ENCODE measurements around the gene ALDOC.
"Not testable (repeated sequence)": the region's sequence is repeated elsewhere in the genome, so short reads cannot be mapped to it uniquely, and the experiment has no call there.

ALDOC gene

DNA sequence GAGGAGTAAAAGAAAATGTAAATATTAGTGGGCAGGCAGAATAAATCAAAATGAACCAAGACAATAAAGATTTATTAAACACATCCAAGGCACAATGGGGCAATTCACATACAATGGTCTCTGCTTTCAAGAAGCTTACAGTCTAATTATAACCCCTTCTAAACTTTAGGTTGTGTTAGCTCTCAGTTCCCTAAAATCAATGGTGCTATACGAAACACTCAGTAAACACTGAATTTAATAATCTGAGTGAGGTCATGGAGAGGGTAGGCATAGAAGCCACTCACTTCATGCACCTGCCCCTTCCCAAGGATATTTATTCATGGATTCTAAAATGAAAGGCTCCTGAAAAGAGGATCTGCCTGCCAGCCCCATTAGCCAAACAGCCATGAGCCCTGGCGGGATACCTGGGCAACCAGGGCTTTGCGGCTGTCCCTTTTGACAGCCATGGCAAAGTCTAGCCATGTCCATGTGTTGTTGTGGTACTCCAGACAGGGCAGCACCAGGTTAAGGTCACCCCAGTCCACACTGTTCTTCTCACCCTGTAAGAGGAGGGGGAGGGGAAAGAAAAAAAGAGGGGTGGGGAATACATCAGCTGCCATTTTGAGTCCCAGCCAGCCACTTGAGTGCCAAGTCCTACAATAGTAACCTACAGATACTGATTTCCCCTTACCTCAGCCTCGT is 38.7 kb upstream of the ALDOC start:
- POLR2A ChIA-PET, result interaction anchor here (0.6 kb wide), 1 partner anchor 15 kb away, joined by 7 read pairs; no protein-coding TSS in a partner anchor
- H3K27ac ChIP-seq (ENCODE audit: insufficient read depth in 1 of 2, low read depth in 1 of 2, low read length in 2 of 2, poor library complexity in 1 of 2, severe bottlenecking in 2 of 2), result no peak overlapping the region
- CTCF ChIA-PET, result interaction anchor here (0.9 to 1.0 kb wide), 2 partner anchors 25 to 66 kb away, joined by 3 to 4 read pairs; no protein-coding TSS in a partner anchor

DNA sequence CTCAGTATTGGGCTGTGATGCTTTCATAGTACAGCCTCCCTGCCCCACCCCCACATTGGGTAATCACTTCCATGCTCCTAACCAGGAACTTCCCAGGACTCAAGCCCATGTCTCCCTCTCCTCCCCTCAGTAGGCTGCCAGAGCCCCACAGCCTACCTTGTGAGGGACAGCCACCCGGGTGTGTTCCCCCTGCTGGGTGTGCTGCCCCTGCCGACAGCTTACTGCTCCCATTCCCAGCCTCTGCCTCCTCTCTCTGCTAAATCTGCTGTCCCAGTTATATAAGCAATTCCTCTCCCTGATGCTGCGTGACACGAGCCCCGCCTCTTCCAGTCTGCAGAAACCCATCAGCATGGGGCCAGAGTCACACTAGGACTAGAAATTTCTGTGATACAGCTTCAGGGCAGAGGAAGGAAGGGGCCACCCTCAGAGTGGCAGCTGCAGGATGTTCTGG is 37.3 kb upstream of the ALDOC start, which contains the start of gene RSKR:
Gene RSKR (minus strand): TSS at position 255 of the 451 bp plus-strand sequence. CDS start 24 bp downstream, at position 231.
- H3K36me3 ChIP-seq (ENCODE audit: control insufficient read depth in 4 of 4, insufficient read depth in 4 of 4, low read length in 3 of 4), result peaks cover 29 to 90% (median 55%) of the 10 kb centered on the region in 4 experiments

More for the DNA sequence above, 38.7 kb upstream of the ALDOC start:
- WGBS (ENCODE audit: insufficient coverage), result 100% methylated on average over 3 of the region's 4 CpGs
- Histone ChIP-seq H3K36me3 (ENCODE audit: control insufficient read depth in 4 of 4, insufficient read depth in 4 of 4, low read length in 3 of 4) (peaks cover 35 to 96% (median 63%) of the 10 kb centered on the region in 4 experiments), H3K27me3 (replicated peaks in 2 of 5; ENCODE audit: control insufficient read depth in 4 of 5, insufficient read depth in 5 of 5, low read length in 4 of 5) (no peaks in the 10 kb centered on the region), H3K9me3 (ENCODE audit: control extremely low read depth in 1 of 5, control insufficient read depth in 4 of 5, insufficient read depth in 2 of 5, low read depth in 1 of 5, low read length in 4 of 5) (no peaks in the 10 kb centered on the region), H3K4me3 (ENCODE audit: control insufficient read depth in 1 of 7, extremely low read depth in 1 of 7, insufficient read depth in 4 of 7, low read depth in 2 of 7, low read length in 6 of 7) (no peak overlapping the region), H3K4me1 (ENCODE audit: control extremely low read depth in 1 of 4, control insufficient read depth in 4 of 4, insufficient read depth in 4 of 4, low read length in 3 of 4) (peaks cover 11 to 30% (median 26%) of the 10 kb centered on the region in 4 experiments)
- no peak for DNase-seq

DNA sequence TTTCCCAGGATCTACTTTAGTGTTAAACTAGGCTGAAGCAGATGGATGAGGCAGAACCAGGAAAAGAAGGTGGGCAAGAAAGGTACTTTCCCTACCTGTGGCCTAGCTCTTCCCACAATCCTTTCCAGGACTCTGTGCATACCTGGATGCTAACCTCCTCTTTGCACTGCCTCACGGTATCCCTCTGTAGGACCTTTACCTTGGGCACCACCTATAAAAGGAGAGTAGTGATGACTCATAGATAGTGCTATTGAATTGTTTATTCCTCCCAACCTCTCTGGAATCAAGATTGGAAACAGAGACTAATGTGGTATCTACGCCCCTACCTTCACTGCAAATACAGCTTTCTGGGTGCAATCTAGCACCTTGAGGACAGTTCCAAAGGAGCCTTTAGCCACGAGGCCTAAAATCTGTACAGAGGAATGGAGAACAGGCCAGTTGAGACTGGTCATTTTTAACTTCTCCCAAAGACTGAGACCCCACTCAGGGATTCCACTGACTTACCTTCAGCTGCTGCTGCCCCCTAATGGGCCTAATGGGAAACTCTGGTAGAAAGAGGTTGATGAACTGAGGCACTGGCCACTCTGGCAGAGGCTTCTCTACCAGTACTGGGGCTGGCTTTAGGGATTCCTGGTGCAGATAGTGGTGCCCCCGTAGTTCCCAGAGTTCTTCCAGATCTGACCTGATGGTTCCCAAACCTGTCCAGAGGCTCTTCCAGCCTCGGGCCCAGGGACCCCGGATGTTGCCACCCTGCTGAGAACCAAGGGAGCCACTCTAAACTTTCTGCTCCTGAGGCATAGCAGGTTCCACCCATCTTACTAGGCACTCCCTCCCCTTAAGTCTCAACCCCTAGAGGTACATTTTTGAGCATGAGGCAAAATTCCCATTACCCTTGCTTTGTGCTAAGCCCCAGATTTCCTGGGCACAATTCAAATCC is 36.5 kb upstream of the ALDOC start:
- 93% methylated on average over 3 of the region's 6 CpGs for WGBS (ENCODE audit: insufficient coverage)

More for the DNA sequence above, 37.3 kb upstream of the ALDOC start, which contains the start of gene RSKR:
- Histone ChIP-seq H3K27me3 (replicated peaks in 2 of 5; ENCODE audit: control insufficient read depth in 4 of 5, insufficient read depth in 5 of 5, low read length in 4 of 5) (no peaks in the 10 kb centered on the region), H3K4me1 (ENCODE audit: control extremely low read depth in 1 of 4, control insufficient read depth in 4 of 4, insufficient read depth in 4 of 4, low read length in 3 of 4) (peaks cover 11 to 30% (median 26%) of the 10 kb centered on the region in 4 experiments), H3K4me3 (ENCODE audit: control insufficient read depth in 1 of 7, extremely low read depth in 1 of 7, insufficient read depth in 4 of 7, low read depth in 2 of 7, low read length in 6 of 7) (peak within 1 kb of the TSS in 3 of 7 experiments; percentile 4 to 31 (median 21)), H3K9me3 (ENCODE audit: control extremely low read depth in 1 of 5, control insufficient read depth in 4 of 5, insufficient read depth in 2 of 5, low read depth in 1 of 5, low read length in 4 of 5) (no peaks in the 10 kb centered on the region), H3K27ac (ENCODE audit: insufficient read depth in 1 of 2, low read depth in 1 of 2, low read length in 2 of 2, poor library complexity in 1 of 2, severe bottlenecking in 2 of 2) (no peak within 1 kb of the TSS)
- ChIA-PET POLR2A (interaction anchor here (0.5 kb wide), 1 partner anchor 179 kb away, joined by 6 read pairs; no protein-coding TSS in a partner anchor), CTCF (interaction anchor here (0.8 to 4.1 kb wide), 6 partner anchors 10 to 118 kb away, joined by 3 to 32 read pairs (median 7); no protein-coding TSS in a partner anchor)
- peak; percentile 31 to 84 (median 78) for DNase-seq
- WGBS (ENCODE audit: insufficient coverage), result 16% methylated on average over 2 of the region's 5 CpGs

DNA sequence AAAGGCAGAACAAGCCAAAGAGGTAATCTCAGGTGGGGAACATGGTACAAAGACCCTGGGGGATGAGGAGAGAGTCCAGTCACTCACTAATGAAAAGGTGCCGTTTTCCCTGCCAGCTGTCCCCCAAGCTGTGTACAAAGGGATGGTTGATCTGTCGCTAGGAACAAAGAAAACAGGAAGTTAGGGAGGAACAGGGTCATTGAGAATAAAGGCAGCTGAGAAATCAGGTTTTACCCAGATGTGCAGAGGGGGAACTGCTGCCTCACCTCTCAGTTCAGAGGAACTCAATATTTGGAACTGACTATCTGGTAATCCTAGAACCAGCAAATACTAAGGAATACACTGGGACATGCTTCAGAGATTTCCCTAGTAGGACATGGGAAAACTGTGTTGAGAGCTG is 35.8 kb upstream of the ALDOC start:
- CTCF ChIA-PET, result interaction anchor here (1.0 to 4.1 kb wide), 12 partner anchors 9 to 117 kb away, joined by 3 to 32 read pairs (median 5); no protein-coding TSS in a partner anchor
- Histone ChIP-seq H3K9me3 (ENCODE audit: control extremely low read depth in 1 of 5, control insufficient read depth in 4 of 5, insufficient read depth in 2 of 5, low read depth in 1 of 5, low read length in 4 of 5) (no peaks in the 10 kb centered on the region), H3K27me3 (replicated peaks in 2 of 5; ENCODE audit: control insufficient read depth in 4 of 5, insufficient read depth in 5 of 5, low read length in 4 of 5) (no peaks in the 10 kb centered on the region), H3K4me3 (ENCODE audit: control insufficient read depth in 1 of 7, extremely low read depth in 1 of 7, insufficient read depth in 4 of 7, low read depth in 2 of 7, low read length in 6 of 7) (no peak overlapping the region), H3K27ac (ENCODE audit: insufficient read depth in 1 of 2, low read depth in 1 of 2, low read length in 2 of 2, poor library complexity in 1 of 2, severe bottlenecking in 2 of 2) (no peak overlapping the region), H3K36me3 (ENCODE audit: control insufficient read depth in 4 of 4, insufficient read depth in 4 of 4, low read length in 3 of 4) (peaks cover 23 to 88% (median 48%) of the 10 kb centered on the region in 4 experiments), H3K4me1 (ENCODE audit: control extremely low read depth in 1 of 4, control insufficient read depth in 4 of 4, insufficient read depth in 4 of 4, low read length in 3 of 4) (peaks cover 11 to 30% (median 26%) of the 10 kb centered on the region in 4 experiments)
- peak in 2 of 3 donors; percentile 31 to 34 for DNase-seq
- 17% methylated on average over 1 of the region's 2 CpGs for WGBS (ENCODE audit: insufficient coverage)
- POLR2A ChIA-PET, result interaction anchor here (1.0 kb wide), 1 partner anchor 13 kb away, joined by 4 read pairs; no protein-coding TSS in a partner anchor

More for the DNA sequence above, 36.5 kb upstream of the ALDOC start:
- H3K27ac ChIP-seq (ENCODE audit: insufficient read depth in 1 of 2, low read depth in 1 of 2, low read length in 2 of 2, poor library complexity in 1 of 2, severe bottlenecking in 2 of 2), result no peak overlapping the region
- H3K36me3 ChIP-seq (ENCODE audit: control insufficient read depth in 4 of 4, insufficient read depth in 4 of 4, low read length in 3 of 4), result peaks cover 24 to 84% (median 50%) of the 10 kb centered on the region in 4 experiments
- peak overlapping the region in 1 of 7 experiments; percentile 31 for H3K4me3 ChIP-seq (ENCODE audit: control insufficient read depth in 1 of 7, extremely low read depth in 1 of 7, insufficient read depth in 4 of 7, low read depth in 2 of 7, low read length in 6 of 7)
- CTCF ChIA-PET, result interaction anchor here (1.0 to 4.1 kb wide), 13 partner anchors 8 to 117 kb away, joined by 3 to 32 read pairs (median 5); no protein-coding TSS in a partner anchor
- H3K27me3 ChIP-seq (replicated peaks in 2 of 5; ENCODE audit: control insufficient read depth in 4 of 5, insufficient read depth in 5 of 5, low read length in 4 of 5), result no peaks in the 10 kb centered on the region
- H3K9me3 ChIP-seq (ENCODE audit: control extremely low read depth in 1 of 5, control insufficient read depth in 4 of 5, insufficient read depth in 2 of 5, low read depth in 1 of 5, low read length in 4 of 5), result no peaks in the 10 kb centered on the region
- H3K4me1 ChIP-seq (ENCODE audit: control extremely low read depth in 1 of 4, control insufficient read depth in 4 of 4, insufficient read depth in 4 of 4, low read length in 3 of 4), result peaks cover 11 to 30% (median 26%) of the 10 kb centered on the region in 4 experiments
- POLR2A ChIA-PET, result interaction anchor here (1.0 kb wide), 1 partner anchor 14 kb away, joined by 4 read pairs; no protein-coding TSS in a partner anchor
- peak; percentile 15 to 48 (median 31) for DNase-seq

DNA sequence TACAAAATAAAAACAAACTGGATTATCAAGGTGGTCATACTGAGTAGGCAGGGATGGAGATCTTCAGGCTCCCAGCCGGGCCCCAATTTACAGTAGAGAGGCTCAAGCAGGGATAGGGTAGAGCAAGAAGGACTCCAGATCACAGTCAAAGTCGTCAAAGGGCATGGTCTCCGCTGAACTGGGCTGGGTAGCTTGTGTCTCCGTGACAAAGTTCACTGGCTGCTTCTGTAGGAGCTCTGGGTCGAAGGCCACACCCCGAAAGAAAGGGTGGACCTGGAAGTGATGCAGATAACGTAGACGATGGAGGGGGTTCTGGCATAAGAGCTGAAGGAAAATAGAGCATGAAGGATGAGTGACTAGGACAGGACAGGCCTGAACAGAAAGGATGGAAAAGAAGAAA is 33.7 kb upstream of the ALDOC start:
- Histone ChIP-seq H3K4me3 (ENCODE audit: control insufficient read depth in 1 of 7, extremely low read depth in 1 of 7, insufficient read depth in 4 of 7, low read depth in 2 of 7, low read length in 6 of 7) (no peak overlapping the region), H3K4me1 (ENCODE audit: control extremely low read depth in 1 of 4, control insufficient read depth in 4 of 4, insufficient read depth in 4 of 4, low read length in 3 of 4) (peaks cover 11 to 30% (median 26%) of the 10 kb centered on the region in 4 experiments), H3K9me3 (ENCODE audit: control extremely low read depth in 1 of 5, control insufficient read depth in 4 of 5, insufficient read depth in 2 of 5, low read depth in 1 of 5, low read length in 4 of 5) (no peaks in the 10 kb centered on the region), H3K36me3 (ENCODE audit: control insufficient read depth in 4 of 4, insufficient read depth in 4 of 4, low read length in 3 of 4) (peaks cover 10 to 76% (median 30%) of the 10 kb centered on the region in 4 experiments), H3K27ac (ENCODE audit: insufficient read depth in 1 of 2, low read depth in 1 of 2, low read length in 2 of 2, poor library complexity in 1 of 2, severe bottlenecking in 2 of 2) (no peak overlapping the region), H3K27me3 (replicated peaks in 2 of 5; ENCODE audit: control insufficient read depth in 4 of 5, insufficient read depth in 5 of 5, low read length in 4 of 5) (no peaks in the 10 kb centered on the region)
- 97% methylated on average over 8 of the region's 8 CpGs for WGBS (ENCODE audit: insufficient coverage)
- CTCF ChIA-PET, result interaction anchor here (0.9 to 4.1 kb wide), 5 partner anchors 9 to 34 kb away, joined by 3 to 32 read pairs (median 3); no protein-coding TSS in a partner anchor
- no peak for DNase-seq
- POLR2A ChIA-PET, result no interaction called here

DNA sequence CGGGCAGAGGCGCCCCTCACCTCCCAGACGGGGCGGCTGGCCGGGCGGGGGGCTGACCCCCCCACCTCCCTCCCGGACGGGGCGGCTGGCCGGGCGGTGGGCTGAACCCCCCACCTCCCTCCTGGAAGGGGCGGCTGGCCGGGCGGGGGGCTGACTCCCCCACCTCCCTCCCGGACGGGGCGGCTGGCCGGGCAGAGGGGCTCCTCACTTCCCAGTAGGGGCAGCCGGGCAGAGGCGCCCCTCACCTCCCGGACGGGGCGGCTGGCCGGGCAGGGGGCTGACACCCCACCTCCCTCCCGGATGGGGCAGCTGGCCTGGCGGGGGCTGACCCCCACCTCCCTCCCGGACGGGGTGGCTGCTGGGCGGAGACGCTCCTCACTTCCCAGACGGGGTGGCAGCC is 27.3 kb upstream of the ALDOC start:
- CTCF ChIA-PET; DNase-seq; H3K9me3 ChIP-seq (ENCODE audit: control extremely low read depth in 1 of 5, control insufficient read depth in 4 of 5, insufficient read depth in 2 of 5, low read depth in 1 of 5, low read length in 4 of 5); POLR2A ChIA-PET; H3K27ac ChIP-seq (ENCODE audit: insufficient read depth in 1 of 2, low read depth in 1 of 2, low read length in 2 of 2, poor library complexity in 1 of 2, severe bottlenecking in 2 of 2); H3K27me3 ChIP-seq (replicated peaks in 2 of 5; ENCODE audit: control insufficient read depth in 4 of 5, insufficient read depth in 5 of 5, low read length in 4 of 5); H3K4me3 ChIP-seq (ENCODE audit: control insufficient read depth in 1 of 7, extremely low read depth in 1 of 7, insufficient read depth in 4 of 7, low read depth in 2 of 7, low read length in 6 of 7): not testable (repeated sequence)
- peaks cover 0 to 26% (median 2%) of the 10 kb centered on the region in 4 experiments for H3K36me3 ChIP-seq (ENCODE audit: control insufficient read depth in 4 of 4, insufficient read depth in 4 of 4, low read length in 3 of 4)
- peaks cover 7 to 14% (median 9%) of the 10 kb centered on the region in 4 experiments for H3K4me1 ChIP-seq (ENCODE audit: control extremely low read depth in 1 of 4, control insufficient read depth in 4 of 4, insufficient read depth in 4 of 4, low read length in 3 of 4)
- 97% methylated on average over 6 of the region's 31 CpGs for WGBS (ENCODE audit: insufficient coverage)

All from common myeloid progenitor, CD34-positive (primary cell).